Measurements from ENCODE around the gene KRT16. TPM values are rescaled to one million over a fixed set of nuclear protein-coding genes. Genes with fewer than 3 reads are reported as not detected.

Gene KRT16
- total and polyA plus RNA-seq, 2 of the 8 experiments (the other 6 are each of a cell fraction or from before 2014, with no cell fraction given), result not detected

- Histone ChIP-seq H2BK120ac (replicated peaks; ENCODE audit: low read depth, low read length) (no peak overlapping the region), H3K79me2 (ENCODE audit: control insufficient read depth in 1 of 2, insufficient read depth in 2 of 2, low read length in 2 of 2) (no peaks in the 10 kb centered on the region), H2BK15ac (ENCODE audit: low read length) (no peak overlapping the region), H3K27ac (ENCODE audit: low read depth, low read length) (no peak overlapping the region), H2AK5ac (ENCODE audit: low read depth, low read length) (no peak overlapping the region), H3K23ac (ENCODE audit: insufficient read length) (no peak overlapping the region), H2BK12ac (ENCODE audit: low read depth, low read length) (no peak overlapping the region), H3K79me1 (ENCODE audit: low read depth, low read length) (no peaks in the 10 kb centered on the region), H3K9ac (replicated peaks in 1 of 4; ENCODE audit: extremely low read depth in 1 of 4, low read depth in 3 of 4, low read length in 3 of 4) (no peak overlapping the region), H2AFZ (ENCODE audit: low read length) (no peak overlapping the region), H3K18ac (ENCODE audit: extremely low read depth, low read length) (no peak overlapping the region), H4K5ac (ENCODE audit: insufficient read length, low read depth, low read length) (no peak overlapping the region), H3K4ac (replicated peaks; ENCODE audit: insufficient read length, low read depth, low read length) (no peak overlapping the region), H3K9me3 (ENCODE audit: insufficient read depth in 2 of 2, low read depth in 1 of 2, low read length in 1 of 2) (peaks cover 0 to 2% of the 10 kb centered on the region in 2 experiments; a peak in 1 of 4 replicates), H2BK5ac (ENCODE audit: low read depth, low read length) (no peak overlapping the region), H4K20me1 (replicated peaks in 1 of 2; ENCODE audit: control insufficient read depth in 1 of 2, insufficient read depth in 2 of 2, low read length in 2 of 2) (peaks cover 0 to 2% of the 10 kb centered on the region in 2 experiments), H3K36me3 (ENCODE audit: control insufficient read depth in 2 of 4, insufficient read depth in 4 of 4, low read length in 3 of 4) (no peaks in the 10 kb centered on the region), H3K14ac (ENCODE audit: insufficient read length) (no peak overlapping the region), H4K91ac (replicated peaks; ENCODE audit: insufficient read length, low read length) (no peak overlapping the region), H4K8ac (ENCODE audit: extremely low read depth, insufficient read depth, low read length) (no peak overlapping the region), H3K23me2 (ENCODE audit: low read depth, low read length) (peaks cover 15% of the 10 kb centered on the region; the same call in 1 of the 2 replicates), H3K4me1 (replicated peaks in 1 of 4; ENCODE audit: control insufficient read depth in 3 of 4, insufficient read depth in 4 of 4, low read length in 3 of 4) (no peaks in the 10 kb centered on the region), H3K27me3 (replicated peaks in 1 of 4; ENCODE audit: control insufficient read depth in 3 of 4, extremely low read depth in 1 of 4, insufficient read depth in 3 of 4, low read length in 3 of 4) (no peaks in the 10 kb centered on the region), H3K56ac (replicated peaks; ENCODE audit: insufficient read length, low read depth, low read length) (no peak overlapping the region), H3K4me2 (ENCODE audit: insufficient read depth in 1 of 2, low read depth in 2 of 2, low read length in 2 of 2) (no peak overlapping the region), H3K4me3 (ENCODE audit: extremely low read depth in 1 of 4, insufficient read depth in 2 of 4, low read depth in 3 of 4, low read length in 4 of 4) (no peak overlapping the region), H2BK20ac (ENCODE audit: low read length) (no peak overlapping the region)
- CTCF ChIA-PET (ENCODE audit: partially characterized antibody), result interaction anchor here (0.7 to 5.0 kb wide), 13 partner anchors 8 to 101 kb away, joined by 3 to 23 read pairs (median 5); no protein-coding TSS in a partner anchor
- POLR2A ChIA-PET (ENCODE audit: partially characterized antibody), result interaction anchor here (0.9 to 1.2 kb wide), 3 partner anchors 33 to 86 kb away, joined by 3 to 4 read pairs (median 4); partner anchors contain the start of gene EIF1
- FAIRE-seq (no peak), DNase-seq (ENCODE audit: low read depth in 1 of 2, low spot score in 2 of 2) (no peak)
- 71% methylated on average over 2 of the region's 2 CpGs; no CpG with 5 or more reads in 1 of the 2 experiments for WGBS, 2 experiments (ENCODE audit: extremely low coverage in 1 of 2, insufficient coverage in 1 of 2, insufficient read length in 1 of 2, insufficient replicate concordance in 2 of 2, low coverage in 1 of 2, low lambda C conversion rate in 2 of 2, missing lambda C conversion rate in 1 of 2)
- TF ChIP-seq SUZ12 (IDR thresholded peaks at IDR 0.05; ENCODE audit: low read length) (no peak), EP300 (IDR thresholded peaks at IDR 0.05; ENCODE audit: borderline replicate concordance in 1 of 2, low read depth in 2 of 2, low read length in 2 of 2) (no peak), RNF2 (IDR thresholded peaks at IDR 0.05; ENCODE audit: borderline replicate concordance, low read depth, low read length, missing control alignments, poor library complexity, severe bottlenecking) (no peak), BRCA1 (IDR thresholded peaks at IDR 0.05; ENCODE audit: low read depth, low read length) (no peak), SIX5 (IDR thresholded peaks at IDR 0.05; ENCODE audit: low read depth, low read length) (no peak), SP4 (IDR thresholded peaks at IDR 0.05; ENCODE audit: low read length) (no peak), USF2 (IDR thresholded peaks at IDR 0.05; ENCODE audit: low read length) (no peak), NANOG (IDR thresholded peaks at IDR 0.05; ENCODE audit: insufficient read depth, low read depth, low read length, poor library complexity, severe bottlenecking) (no peak), POLR2A (IDR thresholded peaks at IDR 0.05; ENCODE audit: control extremely low read depth in 1 of 2, low read depth in 2 of 2, low read length in 2 of 2) (no peak), TBP (IDR thresholded peaks at IDR 0.05; ENCODE audit: low read depth, low read length) (no peak), CBX5 (IDR thresholded peaks at IDR 0.05; ENCODE audit: low read depth, low read length) (no peak), TAF1 (IDR thresholded peaks at IDR 0.05; ENCODE audit: low read depth, low read length) (no peak)
These were observed 10.0 kb downstream of the KRT16 start for GRCh38 chr17:41602524-41602923.

Data from H1 (cell line).